Measurements from ENCODE around the gene MTA1. TPM values are rescaled to one million over a fixed set of nuclear protein-coding genes. Genes with fewer than 3 reads are reported as not detected.

Gene MTA1
- total and polyA plus RNA-seq, 4 donors = 3.7 to 28.1 (median 21.0) TPM

GRCh38 chr14:105417690-105418121 lies 1.9 kb upstream of the MTA1 start:
- TF ChIP-seq CTCF (IDR thresholded peaks at IDR 0.05; ENCODE audit: low read depth, low read length, missing input control) = no peak
- no peak for TF ChIP-seq GABPA (IDR thresholded peaks at IDR 0.05 in 1 of 2, conservative IDR thresholded peaks at IDR 0.05 in 1 of 2)
- TF ChIP-seq EGR1 (IDR thresholded peaks at IDR 0.05; ENCODE audit: low read depth in 2 of 2) = no peak
- TF ChIP-seq JUND (IDR thresholded peaks at IDR 0.05) = no peak
- TF ChIP-seq HNF4G (IDR thresholded peaks at IDR 0.05) = no peak
- TF ChIP-seq RAD21 (IDR thresholded peaks at IDR 0.05) = no peak
- TF ChIP-seq ATF3 (IDR thresholded peaks at IDR 0.05) = no peak
- no peak for TF ChIP-seq RXRA (IDR thresholded peaks at IDR 0.05)
- no peak for TF ChIP-seq TAF1 (conservative IDR thresholded peaks at IDR 0.05)
- TF ChIP-seq FOXA1 (IDR thresholded peaks at IDR 0.05) = no peak
- TF ChIP-seq SP1 (IDR thresholded peaks at IDR 0.05) = no peak
- TF ChIP-seq REST (IDR thresholded peaks at IDR 0.05) = no peak
- TF ChIP-seq YY1 (IDR thresholded peaks at IDR 0.05) = no peak
- TF ChIP-seq HNF4A (conservative IDR thresholded peaks at IDR 0.05) = no peak
- no peak for TF ChIP-seq FOXA2 (IDR thresholded peaks at IDR 0.05)
- Histone ChIP-seq H3K9ac (ENCODE audit: low read depth in 1 of 2, low read length in 2 of 2) (no peak overlapping the region), H3K4me1 (ENCODE audit: control insufficient read depth in 4 of 4, insufficient read depth in 4 of 4, low read length in 3 of 4) (peaks cover 19 to 39% (median 30%) of the 10 kb centered on the region in 4 donors), H3K9me3 (ENCODE audit: control insufficient read depth in 4 of 4, low read length in 3 of 4) (no peaks in the 10 kb centered on the region), H3K27me3 (ENCODE audit: control insufficient read depth in 4 of 4, insufficient read depth in 4 of 4, low read length in 3 of 4) (no peaks in the 10 kb centered on the region), H3K27ac (ENCODE audit: low read depth in 1 of 2, low read length in 2 of 2) (no peak overlapping the region), H3K4me3 (ENCODE audit: low read depth in 1 of 3, low read length in 3 of 3) (no peak overlapping the region), H3K36me3 (ENCODE audit: control insufficient read depth in 4 of 4, insufficient read depth in 3 of 4, low read depth in 1 of 4, low read length in 3 of 4) (no peaks in the 10 kb centered on the region)
- WGBS = 78% methylated on average over 3 of the region's 3 CpGs
- no peak for DNase-seq (ENCODE audit: low spot score)

- peaks cover 19 to 40% (median 30%) of the 10 kb centered on the region in 4 donors for H3K4me1 ChIP-seq (ENCODE audit: control insufficient read depth in 4 of 4, insufficient read depth in 4 of 4, low read length in 3 of 4)
- H3K9ac ChIP-seq (ENCODE audit: low read depth in 1 of 2, low read length in 2 of 2) = no peak overlapping the region
- no peak for DNase-seq (ENCODE audit: low spot score)
- no peaks in the 10 kb centered on the region for H3K36me3 ChIP-seq (ENCODE audit: control insufficient read depth in 4 of 4, insufficient read depth in 3 of 4, low read depth in 1 of 4, low read length in 3 of 4)
- no peak for TF ChIP-seq SP1 (IDR thresholded peaks at IDR 0.05)
- no peaks in the 10 kb centered on the region for H3K27me3 ChIP-seq (ENCODE audit: control insufficient read depth in 4 of 4, insufficient read depth in 4 of 4, low read length in 3 of 4)
- peak overlapping the region in 2 of 3 donors; percentile 83 to 95 for H3K4me3 ChIP-seq (ENCODE audit: low read depth in 1 of 3, low read length in 3 of 3)
- H3K9me3 ChIP-seq (ENCODE audit: control insufficient read depth in 4 of 4, low read length in 3 of 4) = no peaks in the 10 kb centered on the region
- peak overlapping the region in 1 of 2 donors; percentile 46 for H3K27ac ChIP-seq (ENCODE audit: low read depth in 1 of 2, low read length in 2 of 2)
- 85% methylated on average over 19 of the region's 19 CpGs for WGBS
These were observed 1.1 kb upstream of the MTA1 start for GRCh38 chr14:105418269-105419194.
